SK-N-MC (cell line): ENCODE measurements around the gene DHDH.

Experiments used
- DNase-seq: peaks from one replicate; pipeline ENCODE4 v3.0.0-alpha.2; 2011; ENCODE audit warnings: low read depth, low spot score
- H3K27ac ChIP-seq: fragments of 200-600 bp; sonication (generic); 2 replicates; pipeline ENCODE4 v1.5.1; 2016; ENCODE audit warnings: mixed run types
- H3K36me3 ChIP-seq: fragments of 200-600 bp; sonication (generic); 2 replicates; pipeline ENCODE4 v1.6.1; 2017; ENCODE audit warnings: antibody characterized with exemption, low read length, mixed read lengths; ENCODE audit not compliant: insufficient read depth
- H3K4me3 ChIP-seq: fragments of 200-600 bp; sonication (generic); 2 replicates; pipeline ENCODE4 v1.5.1; 2016
- H3K9ac ChIP-seq: fragments of 200-600 bp; sonication (generic); 2 replicates; pipeline ENCODE4 v1.8.0; 2017; ENCODE audit warnings: mixed run types, mixed read lengths; ENCODE audit not compliant: insufficient read length
- H3K9me3 ChIP-seq: fragments of 200-600 bp; sonication (generic); 2 replicates; pipeline ENCODE4 v1.6.1; 2017; ENCODE audit warnings: low read depth, mild to moderate bottlenecking, antibody characterized with exemption, low read length, moderate library complexity, mixed read lengths
- EZH2 ChIP-seq: fragments of 200-600 bp; sonication (generic); IDR thresholded peaks from one replicate; pipeline ENCODE4 v1.6.1; 2017; ENCODE audit warnings: antibody characterized with exemption
- FOXP2 ChIP-seq: optimal IDR thresholded peaks from 2 replicates; pipeline ENCODE3; 2011; ENCODE audit warnings: mild to moderate bottlenecking, moderate library complexity; ENCODE audit not compliant: insufficient read depth; ENCODE audit errors: extremely low read length, control extremely low read depth
- POLR2AphosphoS5 ChIP-seq: IDR thresholded peaks from 2 replicates; pipeline ENCODE4 v1.6.1; 2012; ENCODE audit warnings: mild to moderate bottlenecking, low read depth, low read length, borderline replicate concordance

Gene DHDH

DNA sequence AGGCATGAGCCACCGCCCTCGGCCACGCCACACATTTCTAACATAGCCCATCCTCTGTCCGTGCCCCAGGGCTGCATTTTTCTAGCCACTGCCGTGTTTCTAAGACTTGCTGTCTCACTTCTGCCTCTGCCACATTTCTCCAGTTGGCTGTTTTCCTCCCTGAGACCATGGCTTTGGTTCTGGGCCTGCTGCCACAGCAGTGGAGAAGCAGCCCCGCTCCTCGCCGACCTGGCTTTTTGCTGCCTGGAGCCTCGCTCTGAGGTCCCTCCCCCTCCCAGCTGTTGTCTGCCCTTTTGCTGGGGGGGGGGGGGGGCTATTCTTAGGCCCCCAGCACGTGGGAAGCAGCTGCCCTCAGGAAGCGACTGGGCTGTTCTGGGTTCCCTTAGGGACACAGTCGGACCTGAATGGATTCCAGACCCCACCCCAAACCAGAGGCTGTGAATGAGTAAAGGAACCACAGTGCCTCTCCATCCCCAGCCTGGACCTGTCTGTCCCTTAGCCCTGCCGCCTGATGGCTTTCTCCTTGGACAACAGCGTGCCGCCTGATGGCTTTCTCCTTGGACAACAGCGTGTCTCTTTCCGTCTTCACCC is 56.3 kb downstream of the DHDH start:
- no peak overlapping the region for H3K9ac ChIP-seq
- peaks cover 20% of the 10 kb centered on the region; the same call in 1 of the 2 replicates for H3K36me3 ChIP-seq
- TF ChIP-seq FOXP2, result no peak
- no peak for TF ChIP-seq EZH2
- no peak for TF ChIP-seq POLR2AphosphoS5
- no peak for DNase-seq
- H3K9me3 ChIP-seq, result no peaks in the 10 kb centered on the region
- H3K4me3 ChIP-seq, result no peak overlapping the region
- H3K27ac ChIP-seq, result no peak overlapping the region

DNA sequence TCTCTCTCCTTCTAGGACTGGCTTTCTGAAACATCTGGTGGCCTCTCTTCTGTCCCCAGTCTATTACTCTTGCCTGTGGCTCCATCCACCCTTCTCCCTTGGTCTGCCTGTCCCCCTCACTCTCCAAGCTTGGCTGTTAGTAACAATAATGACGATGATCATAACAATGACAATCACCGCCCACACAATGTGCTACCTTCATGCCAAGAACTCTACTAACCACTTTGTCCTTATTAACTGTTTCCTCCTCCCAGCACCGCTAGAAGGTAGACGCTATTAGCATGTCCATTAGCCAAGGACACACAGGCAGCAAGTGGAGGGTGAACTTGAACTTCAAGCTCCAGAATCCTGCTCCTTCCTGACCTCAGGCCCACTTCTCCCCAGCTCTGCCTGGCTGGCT is 56.9 kb downstream of the DHDH start:
- no peak overlapping the region; the same call in 1 of the 2 replicates for H3K27ac ChIP-seq
- no peak overlapping the region for H3K4me3 ChIP-seq
- H3K36me3 ChIP-seq, result peaks cover 14% of the 10 kb centered on the region; the same call in 1 of the 2 replicates
- H3K9me3 ChIP-seq, result no peaks in the 10 kb centered on the region
- no peak overlapping the region for H3K9ac ChIP-seq
- no peak for DNase-seq
- no peak for TF ChIP-seq POLR2AphosphoS5
- no peak for TF ChIP-seq FOXP2
- no peak for TF ChIP-seq EZH2

DNA sequence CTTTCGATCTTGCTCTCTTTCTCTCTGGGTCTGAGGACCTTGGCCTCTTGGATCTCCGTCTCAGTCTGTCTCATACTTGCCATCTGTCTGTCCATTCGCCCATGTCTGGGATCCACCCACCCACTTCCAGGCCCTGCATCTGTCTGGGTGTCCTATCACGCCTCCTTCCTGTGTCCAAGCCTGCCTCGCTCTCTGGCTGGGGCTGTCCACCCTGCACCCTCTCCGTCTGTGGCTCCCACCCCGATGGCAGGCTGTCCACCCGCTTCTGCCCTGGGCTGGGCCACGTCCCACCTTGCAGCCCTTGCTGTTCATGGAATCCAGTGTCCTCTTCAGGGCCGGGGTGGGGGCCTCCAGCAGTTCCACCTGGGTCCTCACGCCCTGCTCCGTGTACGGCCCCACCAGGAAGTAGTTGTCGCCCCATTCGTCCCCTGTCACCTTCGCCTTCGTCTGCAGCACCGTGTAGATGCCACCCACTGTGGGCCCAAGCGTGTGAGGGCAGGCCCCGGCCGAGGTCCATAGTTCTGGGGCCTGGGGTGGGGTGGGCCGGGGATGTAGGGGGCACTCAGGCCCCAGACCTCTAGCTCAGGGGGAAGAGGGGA is 57.6 kb downstream of the DHDH start:
- Histone ChIP-seq H3K4me3 (no peak overlapping the region), H3K9ac (no peak overlapping the region), H3K36me3 (peaks cover 10% of the 10 kb centered on the region; the same call in 1 of the 2 replicates), H3K9me3 (no peaks in the 10 kb centered on the region), H3K27ac (no peak overlapping the region)
- TF ChIP-seq FOXP2 (no peak), EZH2 (no peak), POLR2AphosphoS5 (no peak)
- DNase-seq, result no peak

DNA sequence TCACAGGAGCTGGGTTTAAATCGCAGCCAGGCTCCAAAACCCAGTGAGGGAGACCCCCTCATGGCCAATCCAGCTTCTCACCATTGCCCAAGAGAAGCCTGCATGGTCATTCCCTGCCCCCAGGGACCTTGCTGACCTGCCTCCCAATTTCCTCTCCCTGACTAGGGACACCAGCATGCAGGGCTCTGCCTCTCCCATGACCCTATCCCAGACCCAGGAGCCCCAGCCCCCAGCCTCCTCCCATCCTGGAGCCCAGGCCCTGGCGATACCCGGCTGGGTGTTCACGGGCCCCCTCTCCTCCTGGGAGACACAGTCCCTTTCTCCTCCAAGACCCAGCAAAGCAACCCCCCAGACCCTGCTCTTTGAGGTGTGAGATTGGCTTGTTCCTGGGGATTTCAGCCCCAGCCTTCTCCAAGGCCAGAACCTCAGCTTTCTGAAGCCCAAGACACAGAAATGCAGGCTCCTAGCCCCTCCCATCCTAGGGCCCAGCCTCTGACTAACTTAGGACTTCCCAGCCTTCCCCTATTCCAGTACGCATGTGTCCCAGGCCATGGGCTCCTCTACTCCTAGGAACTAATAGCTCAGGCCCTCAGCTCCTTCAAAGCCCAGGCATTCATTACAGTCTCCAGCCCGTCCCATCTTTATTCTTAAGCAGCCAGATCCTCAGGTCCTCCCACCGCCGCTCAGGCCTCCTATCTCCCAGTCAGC is 58.5 kb downstream of the DHDH start:
- no peaks in the 10 kb centered on the region for H3K9me3 ChIP-seq
- no peak for DNase-seq
- peaks cover 10% of the 10 kb centered on the region; the same call in 1 of the 2 replicates for H3K36me3 ChIP-seq
- peak overlapping the region; percentile 95 for H3K4me3 ChIP-seq
- H3K27ac ChIP-seq, result peak overlapping the region; percentile 78
- peak overlapping the region; percentile 90 for H3K9ac ChIP-seq
- TF ChIP-seq POLR2AphosphoS5 (peak; percentile 54; the same call in 1 of the 2 replicates), EZH2 (no peak), FOXP2 (no peak)

DNA sequence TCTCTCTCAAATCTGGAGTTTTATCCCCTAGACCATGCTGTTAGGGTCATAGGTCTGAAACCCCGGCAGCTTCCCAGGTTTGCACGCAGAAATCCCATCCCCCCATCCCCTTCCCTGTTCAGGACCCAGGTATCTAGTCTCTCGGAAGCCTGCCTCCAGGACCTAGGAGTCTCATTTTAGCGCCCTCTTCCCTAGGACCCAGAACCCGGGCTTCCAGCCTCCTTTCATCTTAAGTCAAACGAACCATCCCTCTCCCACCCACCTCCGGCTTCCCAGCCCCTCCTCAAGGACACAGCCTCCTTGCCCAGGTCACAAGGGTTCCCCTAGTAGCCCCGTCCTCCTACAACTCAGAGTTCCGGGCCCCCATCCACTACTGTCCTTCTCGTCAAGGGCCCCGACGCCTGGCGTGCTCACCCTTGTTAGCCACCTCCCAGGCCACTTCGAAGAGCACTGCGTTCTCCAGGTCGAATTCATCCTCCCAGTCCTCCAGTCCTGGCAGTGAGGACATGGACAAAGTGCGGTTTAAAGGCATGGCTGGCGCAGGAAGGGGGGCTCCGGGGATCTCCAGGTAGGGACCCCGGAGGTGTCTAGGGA is 59.2 kb downstream of the DHDH start:
- Histone ChIP-seq H3K9me3 (no peaks in the 10 kb centered on the region), H3K36me3 (peaks cover 10% of the 10 kb centered on the region; the same call in 1 of the 2 replicates), H3K9ac (peak overlapping the region; percentile 90), H3K4me3 (peak overlapping the region; percentile 95), H3K27ac (peak overlapping the region; percentile 78)
- DNase-seq, result no peak
- TF ChIP-seq EZH2 (no peak), FOXP2 (no peak), POLR2AphosphoS5 (no peak)

DNA sequence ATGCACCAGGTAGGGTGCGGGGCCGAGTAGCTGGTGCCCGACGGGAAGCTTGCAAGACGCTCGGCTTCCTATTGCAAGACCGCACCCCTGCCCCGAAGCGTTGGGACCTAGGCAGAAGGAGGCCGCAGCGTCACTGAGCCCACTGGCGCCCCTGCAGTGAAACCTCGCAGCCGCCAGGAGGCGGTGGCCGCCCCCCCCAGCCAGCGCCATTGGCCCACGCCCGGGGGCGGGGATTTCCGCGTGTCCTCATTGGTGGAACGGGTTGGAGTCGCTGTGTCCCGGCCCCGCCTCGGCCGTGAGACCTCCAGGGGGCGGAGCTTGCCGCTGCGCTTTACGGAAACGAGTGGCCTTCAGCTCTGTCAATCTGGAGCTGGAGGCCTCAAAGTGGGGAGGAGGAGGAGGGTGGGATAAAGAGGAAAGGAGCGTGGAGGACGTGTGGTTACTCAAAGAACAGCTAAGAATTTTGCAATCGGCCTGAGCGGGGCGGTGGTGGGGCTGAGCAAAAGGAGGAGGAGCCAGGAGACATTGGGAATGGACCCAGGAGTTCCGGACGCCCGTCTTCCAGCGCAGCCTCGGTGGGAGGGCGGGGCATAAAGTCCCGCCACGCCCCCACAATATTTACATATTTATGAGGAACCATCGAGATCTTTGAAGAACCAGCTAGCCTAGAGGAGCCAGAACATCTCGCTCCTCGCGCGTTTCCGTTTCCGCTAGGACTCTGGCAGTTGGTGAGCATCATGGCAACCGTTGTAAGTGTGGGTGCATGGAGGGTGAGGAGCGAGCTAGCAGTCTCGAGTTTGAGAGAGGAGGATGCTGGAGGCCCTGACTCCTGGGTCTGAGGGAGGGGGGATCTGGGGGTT is 59.9 kb downstream of the DHDH start, which contains the start of the genes GYS1 and RUVBL2:
Gene GYS1, minus strand, starts transcription at position 135 of the 860 bp plus-strand sequence. CDS start 197 bp downstream, outside the sequence.
Gene RUVBL2, plus strand, starts transcription at position 713 of the 860 bp plus-strand sequence. Its CDS starts 25 bp downstream, at position 738.
- peak within 1 kb of the TSS; percentile 90 for H3K9ac ChIP-seq
- H3K27ac ChIP-seq, result peak within 1 kb of the TSS; percentile 85
- no peaks in the 10 kb centered on the region for H3K9me3 ChIP-seq
- peak within 1 kb of the TSS; percentile 95 for H3K4me3 ChIP-seq
- H3K36me3 ChIP-seq, result peaks cover 6% of the 10 kb centered on the region; the same call in 1 of the 2 replicates
- TF ChIP-seq EZH2, result no peak
- peak; percentile 97 for TF ChIP-seq POLR2AphosphoS5
- peak; percentile 81 for TF ChIP-seq FOXP2
- DNase-seq, result peak; percentile 95

DNA sequence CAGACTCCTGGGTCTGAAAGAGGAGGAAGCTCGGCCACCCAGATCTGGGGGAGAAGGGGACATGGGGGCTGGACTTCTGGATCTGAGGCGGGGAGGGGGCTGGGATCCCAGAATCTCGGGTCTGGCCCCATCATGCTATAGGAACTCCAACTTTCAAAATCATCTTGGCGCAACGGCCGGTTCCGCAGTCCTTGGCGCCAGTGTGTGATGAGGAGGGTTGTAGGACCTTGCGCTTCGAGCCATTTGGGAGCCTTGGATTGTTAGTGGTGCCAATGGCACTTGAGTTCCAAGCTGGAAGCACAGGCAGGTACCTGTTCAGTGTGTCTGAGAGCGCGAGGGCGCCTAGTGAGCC is 60.5 kb downstream of the DHDH start:
- Histone ChIP-seq H3K27ac (peak overlapping the region; percentile 85), H3K36me3 (no peaks in the 10 kb centered on the region; the same call in 1 of the 2 replicates), H3K4me3 (peak overlapping the region; percentile 95), H3K9me3 (no peaks in the 10 kb centered on the region), H3K9ac (peak overlapping the region; percentile 89)
- TF ChIP-seq FOXP2, result peak; percentile 8
- TF ChIP-seq POLR2AphosphoS5, result no peak
- TF ChIP-seq EZH2, result no peak
- DNase-seq, result no peak
